ENCODE data around the gene TMEM170A.
"Not testable (repeated sequence)": the region's sequence is repeated elsewhere in the genome, so short reads cannot be mapped to it uniquely, and the experiment has no call there.

The TMEM170A gene

GRCh38 chr16:75481475-75481874, 17.0 kb upstream of the TMEM170A start:
- no peak for DNase-seq (ENCODE audit: low spot score)

DNA sequence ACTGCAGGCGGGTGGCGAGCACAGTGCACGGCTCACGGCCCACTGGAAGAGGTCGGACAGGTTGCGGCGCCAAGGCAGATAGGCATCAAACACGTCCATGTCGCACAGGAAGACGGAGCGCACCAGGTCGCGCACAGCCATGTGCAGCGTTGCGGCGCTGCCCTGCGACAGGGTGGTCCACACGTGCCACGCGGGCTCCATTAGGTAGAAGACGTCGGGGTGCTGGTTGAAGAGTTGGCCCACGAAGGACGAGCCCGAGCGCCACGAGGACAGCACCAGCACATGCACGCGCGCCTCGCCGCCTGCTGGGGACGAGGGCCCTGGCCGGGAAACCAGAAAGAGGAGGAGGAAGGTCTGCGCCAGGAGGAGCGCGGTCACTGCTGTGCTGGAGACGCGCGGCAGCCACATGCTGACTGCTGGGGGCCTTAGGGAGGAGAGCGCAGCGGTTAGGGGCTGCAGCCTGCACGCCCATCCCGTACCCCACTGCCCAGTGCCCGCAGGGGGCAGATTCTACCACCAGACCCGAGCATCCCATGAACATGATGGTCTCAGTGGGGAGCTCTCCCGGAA, 15.0 kb upstream of the TMEM170A start:
- no peak for DNase-seq (ENCODE audit: low spot score)

DNA sequence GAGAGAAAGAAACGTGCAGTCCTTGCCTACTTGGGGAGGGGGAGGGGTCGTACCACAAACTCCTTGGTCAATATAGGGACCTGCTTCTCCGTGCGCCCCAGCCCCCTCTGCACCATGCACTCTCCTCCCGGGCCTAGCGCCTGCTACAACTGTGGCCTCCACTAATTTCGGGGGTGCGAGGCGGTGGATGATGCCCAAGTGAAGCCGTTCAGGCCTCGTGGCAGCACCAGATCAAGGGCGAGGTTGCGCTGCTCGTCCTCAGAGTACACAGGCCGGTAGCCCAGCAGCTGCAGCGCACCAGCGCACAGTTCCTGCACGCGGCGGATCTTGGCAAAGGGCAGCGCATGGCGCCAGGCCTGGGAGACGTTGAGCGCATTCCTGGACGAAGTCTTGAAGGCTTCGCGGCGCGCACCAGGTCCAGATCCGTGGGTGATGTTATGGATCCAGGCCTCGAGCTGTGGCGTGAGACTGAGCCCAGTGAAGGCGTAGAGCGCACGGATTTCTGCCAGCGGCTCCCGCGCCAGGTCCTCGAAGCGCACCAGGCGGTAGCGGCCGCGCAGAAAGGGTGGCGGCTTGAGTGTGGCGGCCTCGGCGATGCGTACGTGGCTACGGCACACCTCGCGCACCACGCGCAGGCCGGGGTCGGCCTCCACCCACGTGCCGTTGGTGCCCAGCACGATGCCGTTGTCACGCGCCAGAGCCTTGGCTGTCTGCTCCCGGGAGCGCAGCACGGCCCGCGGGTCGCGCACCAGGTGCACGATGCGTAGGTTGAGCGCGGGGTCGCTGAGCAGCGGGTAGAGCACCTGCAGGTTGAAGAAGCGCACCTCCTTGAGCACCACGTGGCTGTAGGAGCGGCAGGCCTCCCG, 14.2 kb upstream of the TMEM170A start:
- no peak for DNase-seq (ENCODE audit: low spot score)

DNA sequence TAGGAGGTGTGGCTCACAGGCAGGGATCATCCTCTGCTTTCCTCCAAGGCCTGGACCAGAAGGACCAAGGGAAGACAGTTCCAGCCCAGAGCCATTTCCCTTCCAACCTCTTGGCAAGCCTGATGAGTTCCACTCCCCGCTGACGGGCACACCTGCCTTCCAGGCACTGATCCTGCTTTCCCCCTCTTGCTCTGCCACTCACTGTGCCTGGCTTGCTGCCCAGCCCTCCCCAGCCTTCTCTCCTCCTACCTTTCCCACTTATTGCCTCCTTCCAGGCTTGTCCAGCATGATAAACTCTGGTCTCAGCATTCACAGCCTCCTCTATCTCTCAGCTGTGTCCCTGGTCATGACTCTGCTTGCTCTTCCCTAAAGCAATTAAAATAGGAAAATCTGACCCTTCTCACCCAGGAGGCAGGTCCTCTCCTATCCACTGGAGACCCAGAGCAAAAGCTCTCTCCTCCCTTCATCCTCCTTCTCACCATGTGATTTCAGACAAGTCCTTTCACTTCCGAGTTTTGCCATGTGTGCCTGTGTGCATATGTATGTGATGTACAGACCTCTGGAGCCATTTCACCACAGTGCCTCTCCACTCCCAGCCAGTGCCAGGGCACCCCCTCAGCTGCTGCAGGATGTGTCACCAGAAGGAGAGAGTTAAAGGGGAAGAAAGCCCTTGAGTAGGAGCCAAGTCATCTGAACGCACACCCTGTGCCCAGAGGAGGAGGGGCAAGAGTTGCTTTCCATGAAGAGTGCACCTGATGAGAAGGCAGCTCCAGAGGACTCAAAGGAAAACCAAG, 13.4 kb upstream of the TMEM170A start:
- DNase-seq (ENCODE audit: low spot score), result peak; percentile 44

DNA sequence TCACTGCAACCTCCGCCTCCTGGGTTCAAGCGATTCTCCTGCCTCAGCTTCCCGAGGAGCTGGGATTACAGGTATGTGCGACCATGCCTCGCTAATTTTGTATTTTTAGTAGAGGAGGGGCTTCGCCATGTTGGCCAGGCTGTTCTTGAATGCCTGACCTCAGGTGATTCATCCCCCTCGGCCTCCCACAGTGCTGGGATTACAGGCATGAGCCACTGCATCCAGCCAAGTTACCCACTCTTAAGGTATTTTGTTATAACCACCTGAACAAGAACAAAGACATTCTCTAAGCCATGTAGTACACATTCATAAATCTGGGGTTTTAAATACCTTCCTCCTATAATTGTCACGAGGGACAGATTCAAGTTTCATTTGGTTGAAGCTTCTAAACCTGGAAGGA, 12.3 kb upstream of the TMEM170A start:
- no peak for DNase-seq (ENCODE audit: low spot score)

DNA sequence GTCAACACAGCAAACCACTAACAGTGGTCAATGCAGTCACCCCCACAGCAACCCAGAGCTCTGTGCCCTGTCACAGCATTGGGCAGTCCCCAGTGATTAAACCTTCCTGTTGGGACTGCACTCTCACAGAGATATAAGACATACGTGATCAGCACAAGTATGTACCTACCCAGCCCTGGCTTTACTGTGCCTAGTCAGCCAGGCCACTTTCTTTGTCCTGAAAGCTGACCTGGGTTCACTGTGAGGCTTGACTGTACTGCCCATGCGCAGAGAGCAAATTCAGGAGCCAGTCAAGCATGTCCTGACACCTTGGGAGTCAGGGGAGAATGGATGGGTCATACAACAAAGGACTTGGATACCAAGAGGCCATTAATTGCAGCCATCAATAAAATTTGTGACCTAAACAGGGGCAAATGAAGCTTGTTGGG, 10.9 kb upstream of the TMEM170A start:
- DNase-seq (ENCODE audit: low spot score), result no peak

- no peak for DNase-seq (ENCODE audit: low spot score)
Measured at GRCh38 chr16:75472908-75473877, 8.7 kb upstream of the TMEM170A start.

- DNase-seq (ENCODE audit: low spot score), result peak; percentile 92
Measured at GRCh38 chr16:75471723-75472633, 7.5 kb upstream of the TMEM170A start.

GRCh38 chr16:75466760-75467159, 2.3 kb upstream of the TMEM170A start:
- DNase-seq (ENCODE audit: low spot score), result no peak

- peak; percentile 49 for DNase-seq (ENCODE audit: low spot score)
Measured at GRCh38 chr16:75463389-75464121, 934 bp downstream of the TMEM170A start.

DNA sequence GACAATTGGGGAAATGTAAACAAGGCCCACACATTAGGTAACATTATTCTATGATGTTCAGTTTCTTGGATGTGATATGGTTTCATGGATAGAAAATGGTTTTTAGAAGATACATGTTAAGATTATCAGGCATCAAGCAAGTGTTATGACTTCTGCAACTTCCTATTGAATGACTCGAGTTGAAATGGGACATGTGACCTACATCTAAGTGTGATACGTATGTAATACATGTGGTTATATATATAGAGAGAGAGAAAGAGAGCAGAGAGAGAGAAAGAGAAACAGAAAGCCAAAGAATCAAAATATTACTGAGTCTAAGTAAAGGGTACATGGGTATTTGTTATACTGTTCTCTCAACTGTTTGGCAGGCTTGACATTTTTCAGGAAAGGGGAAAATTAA, 1.7 kb downstream of the TMEM170A start:
- DNase-seq (ENCODE audit: low spot score), result no peak

- no peak for DNase-seq (ENCODE audit: low spot score)
Measured at GRCh38 chr16:75461575-75461974, 2.9 kb downstream of the TMEM170A start.

DNA sequence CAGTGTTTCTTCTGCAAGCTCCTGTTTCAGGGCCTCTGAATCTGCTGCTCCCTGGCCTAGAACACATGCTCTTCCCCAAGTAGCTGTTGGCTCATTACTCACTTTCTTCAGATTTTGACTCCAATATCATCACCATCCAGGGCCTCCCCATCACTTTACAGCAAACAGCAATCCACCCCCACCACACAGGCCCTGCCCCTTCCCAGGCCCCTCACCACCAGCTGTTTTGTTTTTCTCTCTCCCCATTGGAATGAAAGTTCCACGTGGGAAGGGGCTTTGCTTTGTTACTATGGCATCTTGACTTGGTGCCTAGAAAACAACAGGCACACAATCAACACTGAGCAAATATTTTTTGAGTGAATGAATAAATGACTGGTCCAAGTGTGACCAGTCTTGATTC, 4.0 kb downstream of the TMEM170A start:
- no peak for DNase-seq (ENCODE audit: low spot score)

DNA sequence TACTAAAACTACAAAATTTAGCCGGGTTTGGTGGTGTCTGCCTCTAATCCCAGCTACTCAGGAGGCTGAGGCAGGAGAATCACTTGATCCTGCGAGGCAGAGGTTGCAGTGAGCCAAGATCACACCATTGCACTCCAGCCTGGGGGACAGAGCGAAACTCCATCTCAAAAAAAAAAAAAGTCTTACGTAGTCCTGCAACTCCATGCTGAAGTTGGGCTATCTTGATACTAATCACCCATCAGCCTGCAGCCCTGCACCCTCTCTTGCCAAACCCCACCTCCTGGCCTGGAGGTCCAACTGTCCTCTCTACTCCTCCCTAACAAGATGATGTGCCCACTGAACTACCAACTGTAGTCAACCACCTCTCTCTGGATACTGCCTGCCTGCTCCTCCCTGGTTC, 4.8 kb downstream of the TMEM170A start:
- no peak for DNase-seq (ENCODE audit: low spot score)

GRCh38 chr16:75458439-75458838, 6.0 kb downstream of the TMEM170A start:
- no peak for DNase-seq (ENCODE audit: low spot score)

DNA sequence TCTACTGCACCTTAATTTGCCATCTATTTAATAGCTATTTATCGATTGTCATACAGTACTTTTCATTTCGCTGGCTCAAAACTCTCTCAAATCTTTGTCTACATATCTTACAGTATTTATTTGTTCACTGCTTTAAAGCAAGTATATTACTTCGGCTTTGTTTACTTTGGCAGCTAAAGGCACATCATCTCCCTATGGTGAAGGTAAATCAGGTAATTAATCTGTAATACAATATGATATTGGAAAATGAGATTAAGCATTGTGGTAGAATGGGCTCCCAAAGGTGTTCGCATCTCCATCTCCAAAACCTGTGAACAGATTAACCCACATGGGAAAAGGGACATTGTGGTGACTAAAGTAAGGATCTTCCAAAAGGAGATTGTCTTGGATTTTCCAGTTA, 6.5 kb downstream of the TMEM170A start:
- no peak for DNase-seq (ENCODE audit: low spot score)

DNA sequence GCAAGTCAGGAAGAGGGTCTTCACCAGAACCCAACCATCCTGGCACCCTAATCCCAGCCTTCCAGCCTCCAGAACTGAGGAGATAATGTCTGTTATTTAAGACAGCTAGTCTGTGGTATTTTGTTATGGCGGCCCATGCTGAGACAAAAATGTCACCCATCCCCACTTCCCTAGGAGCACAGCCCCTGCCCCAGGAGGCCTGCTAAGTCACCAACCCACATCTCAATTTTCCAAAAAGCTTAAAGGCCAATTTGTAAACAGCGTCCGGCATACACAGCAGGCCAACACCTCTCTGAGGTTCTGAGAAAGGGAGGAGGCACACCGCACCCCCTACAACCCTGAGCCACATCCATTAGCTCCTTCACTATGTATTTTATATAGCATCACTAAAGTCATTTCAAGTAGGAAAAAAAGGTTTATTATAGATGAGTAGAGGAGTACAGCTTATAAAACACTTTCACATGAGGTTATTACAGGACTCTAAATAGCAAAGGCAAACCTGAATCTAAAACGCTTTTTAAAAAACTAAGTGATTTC, 6.9 kb downstream of the TMEM170A start:
- no peak for DNase-seq (ENCODE audit: low spot score)

DNA sequence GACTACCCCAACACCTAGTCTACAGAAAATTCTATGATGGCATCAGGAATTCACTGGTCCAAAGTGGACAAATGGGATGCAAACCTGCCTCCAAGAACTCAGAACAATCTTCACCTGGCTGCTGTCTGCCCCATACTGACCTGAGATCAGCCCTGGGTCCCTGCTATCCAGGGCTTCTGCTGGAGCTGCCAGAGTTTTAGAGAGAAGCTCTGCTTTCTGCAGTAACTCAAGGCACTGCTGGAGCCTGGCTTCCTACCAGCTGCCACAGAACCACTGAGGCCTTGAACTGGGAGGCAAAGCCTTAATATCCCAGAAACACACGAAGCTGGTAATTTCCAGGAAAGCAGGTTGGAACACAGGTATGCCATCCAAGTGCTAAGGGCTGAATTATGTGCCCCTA, 7.5 kb downstream of the TMEM170A start:
- DNase-seq (ENCODE audit: low spot score), result no peak

- not testable (repeated sequence) for DNase-seq (ENCODE audit: low spot score)
Measured at GRCh38 chr16:75456486-75456885, 8.0 kb downstream of the TMEM170A start.

DNA sequence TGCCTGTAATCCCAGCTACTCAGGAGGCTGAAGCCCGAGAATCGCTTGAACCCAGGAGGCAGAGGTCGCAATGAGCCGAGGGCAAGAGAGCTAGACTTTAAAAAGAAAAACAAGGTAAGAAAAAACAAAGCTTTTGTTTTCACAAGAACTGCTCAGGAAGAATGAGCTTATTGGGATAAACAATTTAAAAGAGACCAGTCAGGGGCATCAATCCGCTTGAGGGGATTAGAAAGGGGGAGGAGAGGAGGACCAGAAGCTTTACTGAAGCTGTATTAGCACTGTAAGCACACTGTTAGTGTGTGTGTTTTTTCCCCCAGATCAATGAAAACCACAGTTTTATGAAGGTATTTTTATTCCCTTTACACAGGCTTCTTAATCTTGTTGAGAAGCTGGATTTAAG, 8.8 kb downstream of the TMEM170A start:
- DNase-seq (ENCODE audit: low spot score), result no peak
